Panc1 (cell line): ENCODE measurements around the gene MMP23B. TPM values are rescaled to one million over a fixed set of nuclear protein-coding genes. Genes with fewer than 3 reads are reported as not detected.

Source experiments
- ATAC-seq: fragments of 200-7000 bp; cut with Tn5 transposase; 2 replicates; pipeline ENCODE4 v1.9.1; 2020; ENCODE audit warnings: mild to moderate bottlenecking, moderate library complexity
- BruUV-seq: library from RNA; stranded (reverse); fragments of 400-500 nt; replicated peaks from 2 replicates; lab custom pipeline; 2021; lab: Mats Ljungman, UMichigan
- CTCF ChIA-PET: fragments of 300-600 bp; sonication (Branson Sonifier 250); formaldehyde crosslinking; loops from one replicate; lab custom pipeline; 2022; ENCODE audit warnings: antibody characterized with exemption; lab: Charles Lee
- POLR2A ChIA-PET: fragments of 300-600 bp; sonication (Branson Sonifier 250); formaldehyde crosslinking; loops from one replicate; lab custom pipeline; 2022; ENCODE audit warnings: antibody characterized with exemption; lab: Charles Lee
- DNase-seq: peaks from one replicate; pipeline ENCODE4 v3.0.0-alpha.2; 2010; ENCODE audit warnings: low read depth, low spot score
- H3K27ac ChIP-seq: 2 replicates; pipeline ENCODE4 v1.5.1; 2011; ENCODE audit warnings: mild to moderate bottlenecking, low read length, inconsistent platforms
- H3K27me3 ChIP-seq: fragments of 200-500 bp; sonication (Bioruptor generic); 2 replicates; pipeline ENCODE4 v1.6.0; 2014; ENCODE audit warnings: low read length, inconsistent platforms; ENCODE audit not compliant: control insufficient read depth, insufficient read depth
- H3K36me3 ChIP-seq: fragments of 200-500 bp; sonication (Bioruptor generic); 2 replicates; pipeline ENCODE4 v1.5.1; 2014; ENCODE audit warnings: inconsistent platforms, mild to moderate bottlenecking, low read length, moderate library complexity; ENCODE audit not compliant: control insufficient read depth, insufficient read depth
- H3K4me1 ChIP-seq: 2 replicates; pipeline ENCODE4 v1.5.1; 2011; ENCODE audit warnings: inconsistent platforms, mild to moderate bottlenecking, low read length, moderate library complexity; ENCODE audit not compliant: control insufficient read depth, insufficient read depth
- H3K4me3 ChIP-seq, 2 experiments: 2 replicates each; pipeline ENCODE4 v1.5.1; 2011 to 2012; ENCODE audit warnings: low read depth in 2 of 2, low read length in 2 of 2, mild to moderate bottlenecking in 2 of 2, inconsistent platforms in 1 of 2, moderate library complexity in 1 of 2
- H3K9me3 ChIP-seq: fragments of 200-500 bp; sonication (Bioruptor generic); 2 replicates; pipeline ENCODE4 v1.5.1; 2014; ENCODE audit warnings: low read depth, mild to moderate bottlenecking, inconsistent platforms, low read length, moderate library complexity; ENCODE audit not compliant: control insufficient read depth, insufficient read depth
- POLR2AphosphoS5 ChIP-seq: IDR thresholded peaks from 2 replicates; pipeline ENCODE4 v1.6.1; 2012; ENCODE audit warnings: mild to moderate bottlenecking, low read depth, low read length, moderate library complexity
- SIN3A ChIP-seq: IDR thresholded peaks from 2 replicates; pipeline ENCODE4 v1.6.1; 2012; ENCODE audit warnings: low read depth, mild to moderate bottlenecking, low read length, moderate library complexity, borderline replicate concordance; ENCODE audit not compliant: insufficient read depth
- TCF7L2 ChIP-seq: IDR thresholded peaks from 2 replicates; pipeline ENCODE4 v1.6.1; 2011; ENCODE audit warnings: mild to moderate bottlenecking, low read depth, low read length, inconsistent platforms
- in situ Hi-C: cut with HindIII; loops from 2 replicates; pipeline ENCODE4 v1.10.0; 2016; ENCODE audit warnings: low sequenced_read_pairs, low pct_unique_long_range_greater_than_20kb
- intact Hi-C: fragments of 100-400 bp; cut with micrococcal nuclease; formaldehyde crosslinking; loops from one replicate; pipeline ENCODE4 v1.10.0; 2022; ENCODE audit not compliant: unreplicated experiment
- total RNA-seq: library from RNA; stranded (reverse); gene quantifications from one replicate; pipeline ENCODE4 v1.2.1, GENCODE V29; 2021; ENCODE audit not compliant: unreplicated experiment
- TF ChIP-seq, protein P1 (sequence below): fragments of 450-650 bp; IDR thresholded peaks from 2 replicates; pipeline ENCODE4 v1.5.1; 2017; ENCODE audit warnings: mild to moderate bottlenecking
- TF ChIP-seq, protein P2 (sequence below), 2 experiments: IDR thresholded peaks; 2 replicates each; pipeline ENCODE4 v1.6.1; 2011 to 2012; ENCODE audit warnings: low read depth in 2 of 2, control low read depth in 1 of 2, low read length in 1 of 2, mild to moderate bottlenecking in 1 of 2, moderate library complexity in 1 of 2; ENCODE audit not compliant: insufficient read depth in 1 of 2

Gene MMP23B
- total RNA-seq, 1 experiment from 2014 or later: 5.0 TPM

DNA sequence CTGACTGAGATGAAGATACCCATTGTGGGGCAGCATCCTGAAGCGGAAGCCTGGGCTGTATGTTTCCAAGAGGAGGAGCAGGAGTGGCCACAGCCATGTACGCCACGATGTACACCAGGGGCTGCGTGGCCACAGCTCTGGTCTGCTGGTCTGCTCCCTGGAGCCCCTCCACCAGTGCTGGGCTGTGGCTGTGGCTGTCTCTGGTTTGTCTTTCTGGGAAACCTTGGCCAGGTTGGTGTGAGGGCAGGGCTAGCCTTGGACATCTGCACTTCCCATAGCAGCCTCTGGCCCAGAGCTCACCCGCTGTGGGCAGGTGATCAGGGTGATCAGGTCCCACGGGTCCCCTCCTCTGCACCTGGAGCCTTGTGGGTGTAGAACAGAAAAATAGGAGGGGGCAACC lies 14.0 kb upstream of the MMP23B start:
- BruUV-seq: no TSS peak
- H3K4me3 ChIP-seq: no peak overlapping the region
- DNase-seq (no peak), ATAC-seq (no peak)
- TF ChIP-seq POLR2AphosphoS5: no peak
- TF ChIP-seq TCF7L2: no peak
- TF ChIP-seq SIN3A: no peak
- TF ChIP-seq, protein P1, sequence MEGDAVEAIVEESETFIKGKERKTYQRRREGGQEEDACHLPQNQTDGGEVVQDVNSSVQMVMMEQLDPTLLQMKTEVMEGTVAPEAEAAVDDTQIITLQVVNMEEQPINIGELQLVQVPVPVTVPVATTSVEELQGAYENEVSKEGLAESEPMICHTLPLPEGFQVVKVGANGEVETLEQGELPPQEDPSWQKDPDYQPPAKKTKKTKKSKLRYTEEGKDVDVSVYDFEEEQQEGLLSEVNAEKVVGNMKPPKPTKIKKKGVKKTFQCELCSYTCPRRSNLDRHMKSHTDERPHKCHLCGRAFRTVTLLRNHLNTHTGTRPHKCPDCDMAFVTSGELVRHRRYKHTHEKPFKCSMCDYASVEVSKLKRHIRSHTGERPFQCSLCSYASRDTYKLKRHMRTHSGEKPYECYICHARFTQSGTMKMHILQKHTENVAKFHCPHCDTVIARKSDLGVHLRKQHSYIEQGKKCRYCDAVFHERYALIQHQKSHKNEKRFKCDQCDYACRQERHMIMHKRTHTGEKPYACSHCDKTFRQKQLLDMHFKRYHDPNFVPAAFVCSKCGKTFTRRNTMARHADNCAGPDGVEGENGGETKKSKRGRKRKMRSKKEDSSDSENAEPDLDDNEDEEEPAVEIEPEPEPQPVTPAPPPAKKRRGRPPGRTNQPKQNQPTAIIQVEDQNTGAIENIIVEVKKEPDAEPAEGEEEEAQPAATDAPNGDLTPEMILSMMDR: no peak
- TF ChIP-seq, protein P2, sequence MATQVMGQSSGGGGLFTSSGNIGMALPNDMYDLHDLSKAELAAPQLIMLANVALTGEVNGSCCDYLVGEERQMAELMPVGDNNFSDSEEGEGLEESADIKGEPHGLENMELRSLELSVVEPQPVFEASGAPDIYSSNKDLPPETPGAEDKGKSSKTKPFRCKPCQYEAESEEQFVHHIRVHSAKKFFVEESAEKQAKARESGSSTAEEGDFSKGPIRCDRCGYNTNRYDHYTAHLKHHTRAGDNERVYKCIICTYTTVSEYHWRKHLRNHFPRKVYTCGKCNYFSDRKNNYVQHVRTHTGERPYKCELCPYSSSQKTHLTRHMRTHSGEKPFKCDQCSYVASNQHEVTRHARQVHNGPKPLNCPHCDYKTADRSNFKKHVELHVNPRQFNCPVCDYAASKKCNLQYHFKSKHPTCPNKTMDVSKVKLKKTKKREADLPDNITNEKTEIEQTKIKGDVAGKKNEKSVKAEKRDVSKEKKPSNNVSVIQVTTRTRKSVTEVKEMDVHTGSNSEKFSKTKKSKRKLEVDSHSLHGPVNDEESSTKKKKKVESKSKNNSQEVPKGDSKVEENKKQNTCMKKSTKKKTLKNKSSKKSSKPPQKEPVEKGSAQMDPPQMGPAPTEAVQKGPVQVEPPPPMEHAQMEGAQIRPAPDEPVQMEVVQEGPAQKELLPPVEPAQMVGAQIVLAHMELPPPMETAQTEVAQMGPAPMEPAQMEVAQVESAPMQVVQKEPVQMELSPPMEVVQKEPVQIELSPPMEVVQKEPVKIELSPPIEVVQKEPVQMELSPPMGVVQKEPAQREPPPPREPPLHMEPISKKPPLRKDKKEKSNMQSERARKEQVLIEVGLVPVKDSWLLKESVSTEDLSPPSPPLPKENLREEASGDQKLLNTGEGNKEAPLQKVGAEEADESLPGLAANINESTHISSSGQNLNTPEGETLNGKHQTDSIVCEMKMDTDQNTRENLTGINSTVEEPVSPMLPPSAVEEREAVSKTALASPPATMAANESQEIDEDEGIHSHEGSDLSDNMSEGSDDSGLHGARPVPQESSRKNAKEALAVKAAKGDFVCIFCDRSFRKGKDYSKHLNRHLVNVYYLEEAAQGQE (IDR thresholded peaks at IDR 0.05; ENCODE audit: insufficient read depth in 1 of 2, low read depth in 2 of 2, low read length in 1 of 2): no peak
- peaks cover 20% of the 10 kb centered on the region for H3K4me1 ChIP-seq
- ChIA-PET POLR2A (interaction anchor here (0.6 kb wide), 1 partner anchor 63 kb away, joined by 13 read pairs; no protein-coding TSS in a partner anchor), CTCF (no interaction called here)
- H3K36me3 ChIP-seq: no peaks in the 10 kb centered on the region
- no peaks in the 10 kb centered on the region for H3K27me3 ChIP-seq
- no peak overlapping the region for H3K27ac ChIP-seq
- intact Hi-C loops: no loop called here
- in situ Hi-C loops: no loop called here
- H3K9me3 ChIP-seq: no peaks in the 10 kb centered on the region

DNA sequence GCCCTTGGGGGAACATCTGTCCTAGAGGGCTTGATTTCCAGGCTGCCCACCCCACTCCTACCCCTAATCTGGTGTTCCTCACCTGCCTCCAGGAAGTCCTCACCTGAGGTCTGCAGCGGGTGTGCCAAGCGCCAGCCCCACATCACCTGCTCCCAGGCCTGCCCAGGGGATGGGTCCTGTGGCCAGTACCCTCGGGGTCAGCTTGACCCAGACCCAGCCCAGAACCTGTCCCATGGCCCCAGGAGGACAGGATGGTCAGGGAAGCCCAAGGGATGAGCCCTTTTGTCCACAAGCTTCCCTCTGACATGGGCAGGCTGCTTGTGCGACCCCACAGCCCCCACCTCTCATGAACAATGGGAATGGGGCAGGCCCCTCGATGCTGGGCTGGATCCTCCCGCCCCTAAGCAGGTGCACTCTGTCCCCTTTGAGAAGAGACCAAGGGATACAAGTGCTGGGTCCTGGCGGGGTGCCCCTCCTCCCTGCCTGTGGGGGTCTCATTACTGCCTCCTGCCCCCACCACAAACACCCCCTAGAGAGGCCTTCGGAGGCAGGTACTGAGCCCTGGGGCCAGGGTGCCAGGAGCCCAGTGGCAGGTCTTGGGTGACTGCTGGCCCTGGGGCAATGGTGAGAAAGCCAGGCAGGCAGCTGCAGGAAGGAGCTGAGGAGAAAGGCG lies 13.4 kb upstream of the MMP23B start:
- H3K4me3 ChIP-seq: no peak overlapping the region
- no peak for DNase-seq
- H3K9me3 ChIP-seq: no peaks in the 10 kb centered on the region
- ChIA-PET POLR2A (no interaction called here), CTCF (interaction anchor here (0.6 kb wide), 1 partner anchor 33 kb away, joined by 3 read pairs; no protein-coding TSS in a partner anchor)
- H3K4me1 ChIP-seq: peaks cover 18% of the 10 kb centered on the region
- no peaks in the 10 kb centered on the region for H3K36me3 ChIP-seq
- in situ Hi-C loops (no loop called here), intact Hi-C loops (no loop called here)
- no TSS peak for BruUV-seq
- no peak overlapping the region for H3K27ac ChIP-seq
- TF ChIP-seq, protein P2 (IDR thresholded peaks at IDR 0.05; ENCODE audit: insufficient read depth in 1 of 2, low read depth in 2 of 2, low read length in 1 of 2): no peak
- TF ChIP-seq SIN3A: no peak
- no peak for ATAC-seq
- no peaks in the 10 kb centered on the region for H3K27me3 ChIP-seq
